Erythroblast (primary cell): ENCODE measurements around the gene ANKRD53.
"Not testable (repeated sequence)": the region's sequence is repeated elsewhere in the genome, so short reads cannot be mapped to it uniquely, and the experiment has no call there.

ENCODE experiments used
- DNase-seq, 2 experiments: peaks; one replicate each; lab custom pipeline; 2025; lab: John Stamatoyannopoulos, UW
- GATA1 ChIP-seq: IDR thresholded peaks from 2 replicates; pipeline ENCODE4 v1.6.1; 2011; ENCODE audit warnings: low read depth, mild to moderate bottlenecking, control low read depth, low read length, moderate library complexity
- POLR2A ChIP-seq: IDR thresholded peaks from 2 replicates; pipeline ENCODE4 v1.6.1; 2011; ENCODE audit warnings: mild to moderate bottlenecking, low read length

The ANKRD53 gene

DNA sequence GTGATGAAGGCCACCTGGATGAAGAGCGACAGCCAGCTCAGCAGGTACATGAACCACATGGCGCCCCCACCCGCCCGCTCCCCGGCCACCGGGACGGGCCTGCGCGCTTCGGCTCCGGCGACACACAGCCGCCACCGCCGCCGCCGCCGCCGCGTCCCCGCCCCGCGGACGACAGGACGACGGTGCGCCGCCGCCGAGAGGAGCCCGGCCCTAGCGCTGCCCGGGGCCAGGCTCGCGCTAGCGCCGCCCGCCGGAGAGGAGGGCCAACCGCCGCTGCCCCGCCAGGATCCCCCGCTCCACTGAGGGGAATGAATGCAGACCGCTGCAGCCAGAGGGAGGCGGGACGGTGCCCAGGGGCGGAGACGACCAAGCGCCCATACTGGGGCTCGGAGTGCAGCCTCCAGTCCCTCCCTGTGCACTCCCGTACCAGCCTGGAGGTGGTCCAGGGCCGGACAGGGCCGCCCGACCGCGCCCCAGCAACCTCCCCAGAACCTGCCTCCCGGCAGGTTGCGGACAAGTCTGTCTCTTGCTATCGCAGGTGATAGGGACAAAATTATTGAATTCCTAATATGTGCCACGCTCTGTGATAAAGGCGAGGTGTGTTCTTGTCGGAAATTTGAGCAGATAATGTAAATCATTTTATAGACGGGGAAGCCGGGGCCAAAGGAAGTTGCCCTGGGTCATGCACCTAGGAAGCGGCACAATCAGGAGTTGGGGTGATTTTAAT, 16.4 kb downstream of the ANKRD53 start, which contains the start of gene TEX261:
TEX261 (minus strand) TSS at position 175 of the 727 bp plus-strand sequence; CDS start at position 59, 116 bp downstream.
- TF ChIP-seq POLR2A (no peak), GATA1 (no peak)
- peak; percentile 93 to 96 for DNase-seq

DNA sequence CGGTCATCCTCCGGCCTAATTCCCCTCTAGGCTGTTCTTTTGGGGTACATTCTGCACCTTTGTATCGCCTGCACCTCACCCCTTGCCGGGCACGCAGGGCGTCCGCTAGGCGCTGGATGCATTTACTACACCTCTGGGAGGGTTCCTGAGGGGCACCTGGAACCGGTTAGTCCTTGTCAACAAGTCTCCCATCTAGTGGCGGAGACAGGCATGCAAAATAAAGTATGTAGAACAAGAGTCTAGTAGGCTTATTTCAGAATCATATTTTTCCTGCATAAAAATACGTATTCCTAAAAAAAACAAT, 16.9 kb downstream of the ANKRD53 start:
- peak; percentile 55 to 59 for DNase-seq
- TF ChIP-seq GATA1 (no peak), POLR2A (no peak)

DNA sequence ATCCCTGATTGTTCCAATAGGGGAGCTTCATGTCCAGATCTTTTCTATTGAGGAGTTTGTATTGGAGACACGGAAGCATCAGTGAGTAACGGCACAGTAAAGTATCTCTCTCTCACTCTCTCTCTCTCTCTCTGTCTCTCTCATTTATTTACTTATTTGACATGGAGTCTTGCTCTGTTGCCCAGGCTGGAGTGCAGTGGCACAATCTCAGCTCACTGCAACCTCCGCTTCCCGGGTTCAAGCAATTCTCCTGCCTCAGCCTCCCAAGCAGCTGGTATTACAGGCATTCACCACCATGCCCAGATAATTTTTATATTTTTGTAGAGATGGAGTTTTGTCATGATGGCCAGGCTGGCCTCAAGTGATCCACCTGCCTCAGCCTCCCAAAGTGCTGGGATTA, 20.5 kb downstream of the ANKRD53 start:
- DNase-seq: not testable (repeated sequence)

DNA sequence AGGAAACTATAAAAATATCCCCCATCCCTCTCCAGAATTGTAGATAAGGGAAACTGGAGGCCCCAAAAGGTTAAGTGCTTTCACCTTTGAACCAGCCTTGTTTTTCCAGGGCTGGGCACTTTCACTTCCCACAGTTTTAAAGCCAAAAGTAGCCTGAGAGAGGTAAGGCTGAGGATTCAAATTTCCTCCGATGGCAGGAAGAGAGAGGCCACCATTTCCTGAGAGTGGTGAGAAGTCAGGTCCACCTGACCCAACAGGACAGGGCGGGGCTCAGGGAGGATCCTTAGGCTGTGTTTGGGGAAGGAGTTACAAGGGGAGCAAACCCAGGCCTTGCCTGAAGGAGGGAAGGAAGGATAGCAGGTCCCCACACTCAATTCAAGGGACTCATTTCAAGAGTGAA, 20.9 kb downstream of the ANKRD53 start:
- TF ChIP-seq GATA1 (no peak), POLR2A (no peak)
- no peak for DNase-seq

DNA sequence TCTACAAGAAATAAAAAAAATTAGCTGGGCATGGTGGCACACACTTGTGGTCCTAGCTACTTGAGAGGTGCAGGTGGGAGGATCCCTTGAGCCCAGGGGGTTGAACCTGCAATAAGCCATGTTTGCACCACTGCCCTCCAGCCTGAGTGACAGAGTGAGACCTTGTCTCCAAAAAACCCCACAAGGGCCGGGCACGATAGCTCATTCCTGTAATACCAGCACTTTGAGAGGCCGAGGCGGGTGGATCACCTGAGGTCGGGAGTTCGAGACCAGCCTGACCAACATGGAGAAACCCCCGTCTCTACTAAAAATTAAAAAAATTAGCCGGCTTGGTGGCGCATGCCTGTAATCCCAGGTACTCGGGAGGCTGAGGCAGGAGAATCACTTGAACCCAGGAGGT, 21.5 kb downstream of the ANKRD53 start:
- DNase-seq: not testable (repeated sequence)

DNA sequence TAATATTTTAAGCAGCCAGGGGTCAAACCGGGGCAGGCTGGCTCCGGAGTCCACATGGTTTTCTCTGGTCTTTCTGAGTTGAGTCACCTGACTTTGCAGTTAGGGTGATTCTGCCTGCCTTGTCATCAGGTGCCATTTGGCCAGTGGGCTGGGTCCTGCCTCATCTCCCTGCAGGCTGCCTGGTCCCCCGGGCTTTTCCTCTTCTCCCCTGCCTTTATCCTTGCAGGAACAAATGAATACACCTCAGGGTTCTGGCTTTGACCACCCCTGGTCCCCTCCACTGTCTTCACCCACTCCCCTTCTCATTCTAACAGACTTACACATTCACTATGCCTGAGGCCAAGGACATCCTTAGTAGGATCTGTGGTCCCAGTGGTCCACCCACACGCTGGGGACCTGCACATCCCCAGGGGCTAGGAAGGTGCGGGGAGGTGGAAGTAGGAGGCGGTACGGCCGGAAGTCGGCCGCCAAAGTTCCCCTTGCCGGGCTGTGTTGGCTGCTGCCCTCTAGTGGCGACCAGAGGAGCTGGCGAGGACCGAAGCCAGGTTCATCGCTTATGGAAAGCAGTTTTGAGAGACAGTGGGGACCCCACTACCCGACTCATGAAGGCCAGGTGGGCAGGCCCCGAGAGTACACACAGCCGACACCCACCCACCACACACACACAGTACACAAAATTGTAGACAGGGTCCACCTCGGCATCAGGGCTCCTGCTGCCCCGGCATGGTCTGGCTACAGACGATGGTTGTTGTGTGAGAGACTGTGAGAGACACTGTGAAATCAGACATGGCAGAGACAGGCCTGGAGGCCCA, 22.6 kb downstream of the ANKRD53 start:
- TF ChIP-seq POLR2A (no peak), GATA1 (no peak)
- peak; percentile 83 to 89 for DNase-seq

DNA sequence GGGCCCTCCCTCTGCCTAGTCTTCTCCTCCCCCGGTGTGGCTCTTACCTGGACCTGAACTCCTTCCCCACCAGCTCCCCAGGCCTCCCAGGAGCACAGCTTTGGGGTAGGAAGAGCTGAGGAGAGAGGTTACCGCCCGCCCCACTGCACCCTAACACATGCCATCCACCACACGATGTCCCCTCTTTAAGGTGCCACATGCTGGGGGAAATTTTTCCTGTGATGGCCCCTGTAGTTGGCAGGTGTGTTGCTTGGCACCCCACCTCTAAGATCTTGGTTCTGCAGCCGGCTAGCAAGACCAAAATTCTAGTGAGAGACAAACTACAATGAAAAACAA, 23.1 kb downstream of the ANKRD53 start:
- no peak for DNase-seq
- TF ChIP-seq GATA1: no peak
- TF ChIP-seq POLR2A: no peak

DNA sequence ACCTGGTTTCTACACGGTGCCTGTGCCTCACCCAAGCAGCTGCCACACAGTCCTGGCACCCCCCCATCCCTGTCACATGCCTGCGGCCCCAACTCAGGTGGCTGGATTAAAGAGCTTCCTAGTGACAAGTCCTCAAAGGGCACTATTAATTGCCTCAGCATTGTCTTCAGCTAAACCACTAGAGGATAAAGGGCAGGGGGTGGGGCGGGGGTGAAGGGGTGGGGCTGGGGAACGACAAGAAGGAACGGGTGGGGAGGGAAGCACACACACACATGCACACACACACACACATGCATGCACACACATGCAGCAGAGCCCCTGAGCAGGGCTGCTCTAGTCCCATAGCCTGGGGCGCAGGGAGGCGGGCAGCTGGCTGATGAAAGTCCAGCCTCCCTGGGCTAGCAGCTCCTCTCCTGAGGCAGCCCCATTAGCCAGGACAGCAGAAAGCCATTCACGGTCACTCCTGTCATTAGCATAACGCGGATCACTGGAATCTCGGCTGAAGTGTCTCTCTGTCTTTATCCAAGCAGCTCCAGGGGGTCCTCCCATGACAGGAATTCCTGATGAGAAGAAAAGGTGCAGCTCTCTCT, 23.6 kb downstream of the ANKRD53 start:
- TF ChIP-seq GATA1 (no peak), POLR2A (no peak)
- no peak for DNase-seq

DNA sequence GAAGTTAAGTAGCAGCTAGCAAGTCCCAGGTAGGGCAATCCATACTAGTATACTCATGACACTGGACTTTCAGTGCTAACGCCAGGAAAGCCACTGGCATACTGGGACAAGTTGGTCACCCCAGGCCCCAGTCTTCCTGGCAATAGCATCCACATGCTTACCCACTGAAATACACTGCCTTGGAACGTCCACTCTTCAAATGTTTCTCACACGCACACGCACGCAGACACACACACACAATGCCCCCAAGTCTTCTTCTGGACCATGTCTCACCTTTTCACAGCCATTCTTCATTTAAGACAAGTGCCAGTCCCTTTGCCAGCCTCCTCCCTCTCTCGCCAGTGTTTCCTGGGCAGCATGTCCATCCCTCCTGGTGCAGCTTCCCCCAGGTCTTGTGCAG, 25.0 kb downstream of the ANKRD53 start:
- no peak for DNase-seq
- no peak for TF ChIP-seq GATA1

DNA sequence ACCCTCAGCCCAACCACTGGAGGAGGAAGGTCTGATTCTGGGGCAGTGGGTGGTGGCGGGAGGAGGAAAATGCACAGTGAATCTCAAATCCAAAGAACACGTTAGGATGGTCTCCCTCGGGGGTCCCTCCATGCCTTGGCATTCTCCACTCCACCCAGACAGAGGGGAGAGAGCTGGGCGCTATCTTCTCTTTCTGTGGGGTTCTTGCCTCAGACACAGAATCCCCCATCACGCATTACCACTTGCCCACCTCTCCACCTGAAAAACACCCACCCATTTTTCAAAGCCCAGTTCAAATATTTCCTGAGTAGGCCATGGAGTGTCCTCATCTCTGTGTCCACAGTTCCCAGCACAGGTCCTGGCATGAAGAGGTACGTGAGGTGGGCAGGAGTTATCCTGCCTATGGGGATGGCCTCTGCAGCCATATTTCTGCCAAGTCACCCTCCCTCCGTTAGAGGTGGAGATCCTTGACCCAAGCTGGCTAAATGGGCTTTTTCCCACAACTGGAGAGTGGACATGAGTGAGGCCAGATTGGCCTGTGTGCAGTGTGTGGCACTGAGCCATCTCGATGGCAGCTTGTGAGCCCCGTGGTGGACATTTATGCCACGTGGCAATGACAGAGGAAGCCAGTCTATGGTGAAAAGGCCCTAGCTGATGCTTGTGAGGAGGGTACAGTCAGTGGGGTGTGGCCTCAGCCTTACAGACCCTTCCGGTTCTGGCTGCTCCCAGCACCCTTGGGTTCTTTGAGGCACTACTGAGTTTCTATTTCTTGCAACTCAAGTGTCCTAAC, 25.7 kb downstream of the ANKRD53 start:
- no peak for TF ChIP-seq GATA1
- no peak for TF ChIP-seq POLR2A

DNA sequence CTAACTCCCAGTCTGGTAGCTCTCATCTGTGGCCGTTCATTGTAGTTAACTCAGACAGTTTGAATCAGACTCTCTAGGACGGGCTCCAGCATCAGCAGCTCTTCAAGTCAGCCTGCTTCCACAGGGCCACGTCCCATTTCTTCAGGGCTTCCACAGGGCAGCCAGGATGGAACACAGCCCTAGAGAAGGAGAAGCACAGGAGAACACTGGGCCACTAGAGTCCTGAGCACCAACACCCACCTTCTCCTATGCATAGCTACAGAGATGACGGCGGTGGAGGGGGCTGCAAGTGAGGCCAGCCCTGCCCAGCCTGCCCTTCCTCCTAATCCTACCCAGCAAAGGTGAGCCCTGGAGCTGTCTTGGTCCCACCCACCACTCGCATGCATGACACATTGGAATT, 26.4 kb downstream of the ANKRD53 start:
- TF ChIP-seq POLR2A (no peak), GATA1 (no peak)
- DNase-seq: no peak

More for the DNA sequence above, 25.7 kb downstream of the ANKRD53 start:
- no peak for DNase-seq

DNA sequence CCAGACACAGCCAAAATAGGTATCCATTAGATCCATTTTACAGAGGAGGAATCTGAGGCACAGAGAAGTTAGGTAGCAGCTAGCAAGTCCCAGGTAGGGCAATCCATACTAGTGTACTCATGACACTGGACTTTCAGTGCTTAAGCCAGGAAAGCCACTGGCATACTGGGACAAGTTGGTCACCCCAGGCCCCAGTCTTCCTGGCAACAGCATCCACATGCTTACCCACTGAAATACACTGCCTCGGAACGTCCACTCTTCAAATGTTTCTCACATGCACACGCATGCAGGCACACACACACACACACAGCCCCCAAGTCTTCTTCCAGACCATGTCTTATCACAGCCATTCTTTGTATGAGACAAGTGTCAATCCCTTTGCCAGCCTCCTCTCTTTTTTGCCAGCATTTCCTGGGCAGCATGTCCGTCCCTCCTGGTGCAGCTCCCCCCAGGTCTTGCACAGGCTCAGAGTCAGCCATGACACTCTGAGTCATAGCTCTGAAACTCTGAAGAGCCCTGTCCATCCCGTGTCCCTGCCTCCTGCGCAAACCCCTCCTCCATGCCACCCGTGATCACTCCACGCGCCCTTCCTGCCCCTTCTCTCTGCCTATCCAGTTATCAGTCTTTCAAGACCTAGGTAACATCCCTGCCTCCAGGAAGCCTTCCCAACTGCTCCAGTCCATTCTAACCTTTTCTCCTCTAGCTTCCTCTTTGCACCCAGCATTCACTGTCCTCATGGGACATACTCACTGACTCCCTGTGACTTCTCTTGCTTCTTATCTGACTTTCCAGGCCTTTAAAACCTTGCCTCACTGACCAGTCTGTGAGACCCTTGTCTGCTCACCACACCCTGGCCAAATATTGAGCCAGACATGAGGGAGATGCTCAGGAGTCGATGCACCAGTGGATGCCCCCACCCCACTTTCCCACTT, 27.1 kb downstream of the ANKRD53 start:
- no peak for TF ChIP-seq GATA1
- TF ChIP-seq POLR2A: no peak

DNA sequence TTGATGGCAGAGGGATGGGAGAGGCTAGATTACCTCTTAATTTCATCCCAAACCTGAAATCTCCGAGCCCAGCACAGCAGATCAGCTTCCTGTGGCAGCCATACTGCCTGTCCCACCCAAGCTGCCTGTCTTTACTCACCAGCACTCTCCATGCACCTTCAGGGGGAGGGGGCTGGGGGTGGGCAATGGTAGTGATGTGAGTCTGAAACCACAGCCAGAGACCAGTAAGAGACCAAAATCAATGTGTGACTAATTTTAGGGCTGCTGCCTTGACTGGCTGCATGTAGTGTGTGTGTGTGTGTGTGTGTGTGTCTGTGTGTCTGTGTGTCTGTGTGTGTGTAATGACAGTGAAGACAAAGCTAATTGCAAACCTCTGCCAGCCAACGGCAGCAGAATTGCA, 27.9 kb downstream of the ANKRD53 start:
- no peak for TF ChIP-seq POLR2A
- no peak for TF ChIP-seq GATA1
- DNase-seq: no peak

More for the DNA sequence above, 27.1 kb downstream of the ANKRD53 start:
- DNase-seq: no peak
